WTC11 (cell line): ENCODE measurements around the gene DNTT.

Experiments
- AFF4 ChIP-seq: sonication (generic); formaldehyde crosslinking; IDR thresholded peaks from 2 replicates; pipeline ENCODE4 v1.8.1; 2023; ENCODE audit warnings: mild to moderate bottlenecking, missing genetic modification reagents, borderline replicate concordance
- ATF2 ChIP-seq: sonication (generic); formaldehyde crosslinking; IDR thresholded peaks from 2 replicates; pipeline ENCODE4 v1.8.1; 2022; ENCODE audit warnings: low read depth, missing genetic modification reagents, borderline replicate concordance
- CTCF ChIP-seq: fragments of 200-600 bp; IDR thresholded peaks from 2 replicates; pipeline ENCODE4 v1.8.0; 2022; ENCODE audit warnings: antibody characterized with exemption
- FOXP1 ChIP-seq: sonication (generic); formaldehyde crosslinking; IDR thresholded peaks from 2 replicates; pipeline ENCODE4 v1.8.0; 2022; ENCODE audit warnings: missing genetic modification reagents, mild to moderate bottlenecking, moderate library complexity, borderline replicate concordance
- GABPB1 ChIP-seq: sonication (generic); formaldehyde crosslinking; IDR thresholded peaks from 2 replicates; pipeline ENCODE4 v1.8.1; 2023; ENCODE audit warnings: mild to moderate bottlenecking, missing genetic modification reagents
- JUN ChIP-seq: sonication (generic); formaldehyde crosslinking; IDR thresholded peaks from 2 replicates; pipeline ENCODE4 v1.8.0; 2023; ENCODE audit warnings: mild to moderate bottlenecking, missing genetic modification reagents
- NR3C1 ChIP-seq: sonication (generic); formaldehyde crosslinking; conservative IDR thresholded peaks from 2 replicates; pipeline ENCODE4 v1.8.1; 2023; ENCODE audit warnings: low read depth, mild to moderate bottlenecking, missing genetic modification reagents
- SP1 ChIP-seq: sonication (generic); formaldehyde crosslinking; conservative IDR thresholded peaks from 2 replicates; pipeline ENCODE4 v1.8.1; 2022; ENCODE audit warnings: missing genetic modification reagents
- TCF7 ChIP-seq: sonication (generic); formaldehyde crosslinking; IDR thresholded peaks from 2 replicates; pipeline ENCODE4 v1.8.0; 2022; ENCODE audit warnings: mild to moderate bottlenecking, low read depth, missing genetic modification reagents, moderate library complexity
- USF1 ChIP-seq: sonication (generic); formaldehyde crosslinking; IDR thresholded peaks from 2 replicates; pipeline ENCODE4 v1.8.0; 2022; ENCODE audit warnings: mild to moderate bottlenecking, missing genetic modification reagents
- ZBTB21 ChIP-seq: sonication (generic); formaldehyde crosslinking; IDR thresholded peaks from 2 replicates; pipeline ENCODE4 v1.8.1; 2023; ENCODE audit warnings: mild to moderate bottlenecking, missing genetic modification reagents, borderline replicate concordance

GRCh38 chr10:96322275-96322674 is 18.0 kb downstream of the DNTT start:
- TF ChIP-seq USF1 (no peak), CTCF (no peak), SP1 (CRISPR knock-in tag) (no peak), FOXP1 (CRISPR knock-in tag) (no peak), TCF7 (CRISPR knock-in tag) (no peak), ATF2 (CRISPR knock-in tag) (no peak), GABPB1 (CRISPR knock-in tag) (no peak), AFF4 (CRISPR knock-in tag) (no peak), JUN (CRISPR knock-in tag) (no peak), NR3C1 (CRISPR knock-in tag) (no peak), ZBTB21 (CRISPR knock-in tag) (no peak)
